ENCODE data around the gene DUSP16.

DNA sequence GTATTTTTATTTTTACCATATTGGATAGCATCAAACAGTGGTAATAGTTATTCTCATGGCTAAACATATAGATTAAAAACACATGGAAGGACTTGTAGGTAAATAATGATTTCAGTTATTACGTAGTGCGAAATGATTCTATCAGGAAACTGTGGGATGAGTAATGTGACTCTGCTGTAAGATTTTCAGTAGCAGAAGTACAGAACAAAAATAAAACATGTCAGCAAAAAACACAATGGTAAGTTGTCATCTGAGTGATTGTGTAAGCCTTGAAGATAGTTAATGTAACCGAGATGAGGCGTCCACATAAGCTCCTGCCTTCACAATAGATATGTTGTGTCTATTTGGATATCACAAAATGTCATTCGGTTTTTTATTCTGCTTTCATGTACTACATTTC, 106.0 kb downstream of the DUSP16 start:
- TF ChIP-seq CTCF (IDR thresholded peaks at IDR 0.05) (no peak), POLR2A (IDR thresholded peaks at IDR 0.05) (no peak)

Measured in lower leg skin (tissue), 3 donors.